H1 (cell line): ENCODE measurements around the gene RFFL. TPM values are rescaled to one million over a fixed set of nuclear protein-coding genes. Genes with fewer than 3 reads are reported as not detected.

Experiments
- CTCF ChIA-PET: fragments of 300-600 bp; sonication (Branson Sonifier 250); formaldehyde crosslinking; loops from one replicate; lab custom pipeline; 2021; ENCODE audit not compliant: partially characterized antibody; lab: Charles Lee
- POLR2A ChIA-PET: fragments of 300-600 bp; sonication (Branson Sonifier 250); formaldehyde crosslinking; loops from one replicate; lab custom pipeline; 2021; ENCODE audit warnings: inconsistent platforms; ENCODE audit not compliant: partially characterized antibody; lab: Charles Lee
- DNase-seq, 2 experiments: peaks; one replicate each; pipeline versions ENCODE4 v3.0.0 to v3.0.0-alpha.2; 2010 to 2022; ENCODE audit warnings: low spot score in 2 of 2, low read depth in 1 of 2, mixed read lengths in 1 of 2
- FAIRE-seq: peaks from 2 replicates; lab custom pipeline; 2011; peaks lifted over from hg19 to GRCh38; lab: Jason Lieb, UNC
- H2AFZ ChIP-seq: 2 replicates; pipeline ENCODE4 v1.8.1; 2012; ENCODE audit warnings: low read length, inconsistent platforms
- H2AK5ac ChIP-seq: 2 replicates; pipeline ENCODE4 v1.6.1; 2013; ENCODE audit warnings: low read depth, low read length
- H2BK120ac ChIP-seq: replicated peaks from 2 replicates; pipeline ENCODE3; 2013; ENCODE audit warnings: low read depth, low read length, inconsistent platforms
- H2BK12ac ChIP-seq: 2 replicates; pipeline ENCODE4 v1.6.1; 2013; ENCODE audit warnings: low read depth, low read length
- H2BK15ac ChIP-seq: 2 replicates; pipeline ENCODE4 v1.6.1; 2013; ENCODE audit warnings: low read length
- H2BK20ac ChIP-seq: 2 replicates; pipeline ENCODE4 v1.6.1; 2013; ENCODE audit warnings: low read length
- H2BK5ac ChIP-seq: 2 replicates; pipeline ENCODE4 v1.6.1; 2013; ENCODE audit warnings: low read depth, low read length
- H3K14ac ChIP-seq: 2 replicates; pipeline ENCODE4 v1.6.1; 2013; ENCODE audit warnings: inconsistent platforms; ENCODE audit not compliant: insufficient read length
- H3K18ac ChIP-seq: 2 replicates; pipeline ENCODE4 v1.6.1; 2013; ENCODE audit warnings: low read length; ENCODE audit errors: extremely low read depth
- H3K23ac ChIP-seq: 2 replicates; pipeline ENCODE4 v1.6.1; 2013; ENCODE audit warnings: inconsistent platforms; ENCODE audit not compliant: insufficient read length
- H3K23me2 ChIP-seq: 2 replicates; pipeline ENCODE4 v1.6.1; 2013; ENCODE audit warnings: low read depth, low read length
- H3K27ac ChIP-seq: 2 replicates; pipeline ENCODE4 v1.6.1; 2011; ENCODE audit warnings: low read depth, low read length, inconsistent platforms
- H3K27me3 ChIP-seq, 4 experiments: replicated peaks in 1 of 4; 1 replicate in 1 of 4; 2 replicates in 3 of 4; pipeline versions ENCODE4 v1.6.1 to v1.8.1; 2011 to 2013; ENCODE audit warnings: low read length in 3 of 4, mild to moderate bottlenecking in 3 of 4, inconsistent platforms in 2 of 4, mixed read lengths in 2 of 4, moderate library complexity in 1 of 4; ENCODE audit not compliant: control insufficient read depth in 3 of 4, insufficient read depth in 3 of 4; ENCODE audit errors: extremely low read depth in 1 of 4
- H3K36me3 ChIP-seq, 4 experiments: 2 replicates each; pipeline versions ENCODE4 v1.6.1 to v1.8.1; 2011 to 2013; ENCODE audit warnings: mild to moderate bottlenecking in 4 of 4, low read length in 3 of 4, moderate library complexity in 2 of 4, control low read depth in 1 of 4, inconsistent platforms in 1 of 4; ENCODE audit not compliant: insufficient read depth in 4 of 4, control insufficient read depth in 2 of 4
- H3K4ac ChIP-seq: replicated peaks from 2 replicates; pipeline ENCODE3; 2013; ENCODE audit warnings: low read length, low read depth, mixed read lengths, inconsistent platforms; ENCODE audit not compliant: insufficient read length
- H3K4me1 ChIP-seq, 4 experiments: replicated peaks in 1 of 4; 1 replicate in 1 of 4; 2 replicates in 3 of 4; pipeline versions ENCODE4 v1.6.1 to v1.8.1; 2011 to 2013; ENCODE audit warnings: low read length in 3 of 4, inconsistent platforms in 2 of 4, mixed read lengths in 1 of 4; ENCODE audit not compliant: insufficient read depth in 4 of 4, control insufficient read depth in 3 of 4
- H3K4me2 ChIP-seq, 2 experiments: 2 replicates each; pipeline versions ENCODE4 v1.6.1 to v1.8.1; 2011 to 2013; ENCODE audit warnings: low read depth in 2 of 2, low read length in 2 of 2, control low read depth in 1 of 2, inconsistent platforms in 1 of 2, mild to moderate bottlenecking in 1 of 2; ENCODE audit not compliant: insufficient read depth in 1 of 2
- H3K4me3 ChIP-seq, 4 experiments: fragments of 200-600, 300-600 bp in 1 of 4; sonication (generic), shearing (Covaris generic), sonication (Bioruptor Twin) in 1 of 4; 2 replicates each; pipeline versions ENCODE4 v1.5.1 to v1.8.1; 2011 to 2016; ENCODE audit warnings: low read length in 4 of 4, low read depth in 3 of 4, control low read depth in 2 of 4, inconsistent platforms in 2 of 4, mild to moderate bottlenecking in 2 of 4, mixed read lengths in 1 of 4, moderate library complexity in 1 of 4; ENCODE audit not compliant: insufficient read depth in 2 of 4; ENCODE audit errors: extremely low read depth in 1 of 4
- H3K56ac ChIP-seq: replicated peaks from 2 replicates; pipeline ENCODE3; 2013; ENCODE audit warnings: low read depth, mild to moderate bottlenecking, mixed read lengths, low read length, inconsistent platforms; ENCODE audit not compliant: insufficient read length
- H3K79me1 ChIP-seq: 2 replicates; pipeline ENCODE4 v1.6.1; 2013; ENCODE audit warnings: low read depth, low read length, control low read depth
- H3K79me2 ChIP-seq, 2 experiments: 2 replicates each; pipeline versions ENCODE4 v1.6.1 to v1.8.1; 2012 to 2013; ENCODE audit warnings: low read length in 2 of 2, mild to moderate bottlenecking in 2 of 2, inconsistent platforms in 1 of 2; ENCODE audit not compliant: insufficient read depth in 2 of 2, control insufficient read depth in 1 of 2
- H3K9ac ChIP-seq, 4 experiments: replicated peaks in 1 of 4; 1 replicate in 1 of 4; 2 replicates in 3 of 4; pipeline versions ENCODE4 v1.6.1 to v1.8.1; 2011 to 2013; ENCODE audit warnings: low read depth in 3 of 4, low read length in 3 of 4, control low read depth in 2 of 4, mild to moderate bottlenecking in 2 of 4, moderate library complexity in 2 of 4, inconsistent platforms in 1 of 4; ENCODE audit errors: extremely low read depth in 1 of 4
- H3K9me3 ChIP-seq, 2 experiments: 2 replicates each; pipeline versions ENCODE4 v1.6.1 to v1.8.1; 2012 to 2013; ENCODE audit warnings: mild to moderate bottlenecking in 2 of 2, moderate library complexity in 2 of 2, control low read depth in 1 of 2, inconsistent platforms in 1 of 2, low read depth in 1 of 2, low read length in 1 of 2, mixed read lengths in 1 of 2; ENCODE audit not compliant: insufficient read depth in 2 of 2
- H4K20me1 ChIP-seq, 2 experiments: replicated peaks in 1 of 2; 2 replicates each; pipeline versions ENCODE3 to v1.8.1; 2011 to 2013; ENCODE audit warnings: inconsistent platforms in 2 of 2, low read length in 2 of 2, mild to moderate bottlenecking in 1 of 2; ENCODE audit not compliant: insufficient read depth in 2 of 2, control insufficient read depth in 1 of 2
- H4K5ac ChIP-seq: 2 replicates; pipeline ENCODE4 v1.6.1; 2013; ENCODE audit warnings: low read length, low read depth, mixed read lengths, inconsistent platforms; ENCODE audit not compliant: insufficient read length
- H4K8ac ChIP-seq: 2 replicates; pipeline ENCODE4 v1.8.0; 2013; ENCODE audit warnings: mild to moderate bottlenecking, moderate library complexity, low read length, inconsistent platforms; ENCODE audit not compliant: insufficient read depth; ENCODE audit errors: extremely low read depth
- H4K91ac ChIP-seq: replicated peaks from 2 replicates; pipeline ENCODE3; 2013; ENCODE audit warnings: low read length, mixed read lengths, inconsistent platforms; ENCODE audit not compliant: insufficient read length
- RBBP5 ChIP-seq: IDR thresholded peaks from 2 replicates; pipeline ENCODE4 v1.7.1; 2012; ENCODE audit warnings: low read depth, mild to moderate bottlenecking, inconsistent platforms, low read length, moderate library complexity, borderline replicate concordance
- SUZ12 ChIP-seq: fragments of 200-600 bp; sonication (generic); IDR thresholded peaks from 2 replicates; pipeline ENCODE4 v1.6.1; 2012; ENCODE audit warnings: mild to moderate bottlenecking, inconsistent platforms, low read length, moderate library complexity, mixed read lengths
- WGBS, 2 experiments: shearing (Covaris generic) in 1 of 2; methylation state at CpG; one replicate each; pipeline versions ENCODE4 v1.1.6 to v1.1.7; 2013 to 2015; ENCODE audit warnings: low lambda C conversion rate in 2 of 2, mixed read lengths in 2 of 2, inconsistent platforms in 1 of 2, low coverage in 1 of 2, missing lambda C conversion rate in 1 of 2; ENCODE audit not compliant: insufficient replicate concordance in 2 of 2, insufficient coverage in 1 of 2, insufficient read length in 1 of 2; ENCODE audit errors: extremely low coverage in 1 of 2, missing lambda C conversion rate in 1 of 2; 5-methylcytosine and 5-hydroxymethylcytosine counted together
- polyA plus RNA-seq, 7 experiments: library from polyadenylated mRNA; depleted of rRNA in 3 of 7; stranded (reverse) in 5 of 7; unstranded in 2 of 7; fragments of >200 nt in 5 of 7; fragments of 200-250 nt in 2 of 7; gene quantifications; 1 replicate in 5 of 7; 2 replicates in 1 of 7; 4 replicates in 1 of 7; pipeline versions ENCODE4 v1.2.1 to v1.2.3, GENCODE V29; 2011 to 2013; ENCODE audit warnings: missing spikeins in 2 of 7, mixed read lengths in 2 of 7
- total RNA-seq: library from RNA; stranded (reverse); fragmentation: NEBNext Ultra II Directional; extraction: Animal tissue kit (Norgen Biotek cat#: 25700); gene quantifications from 2 replicates; pipeline ENCODE4 v1.2.1, GENCODE V29; 2021
- TF ChIP-seq, protein P1 (sequence below): IDR thresholded peaks from 2 replicates; pipeline ENCODE4 v1.6.1; 2011; ENCODE audit warnings: low read depth, mild to moderate bottlenecking, low read length; ENCODE audit not compliant: insufficient read depth

The RFFL gene
- total and polyA plus RNA-seq, 2 of the 8 experiments (the other 6 are each of a cell fraction or from before 2014, with no cell fraction given) = 14.0 to 24.5 TPM

DNA sequence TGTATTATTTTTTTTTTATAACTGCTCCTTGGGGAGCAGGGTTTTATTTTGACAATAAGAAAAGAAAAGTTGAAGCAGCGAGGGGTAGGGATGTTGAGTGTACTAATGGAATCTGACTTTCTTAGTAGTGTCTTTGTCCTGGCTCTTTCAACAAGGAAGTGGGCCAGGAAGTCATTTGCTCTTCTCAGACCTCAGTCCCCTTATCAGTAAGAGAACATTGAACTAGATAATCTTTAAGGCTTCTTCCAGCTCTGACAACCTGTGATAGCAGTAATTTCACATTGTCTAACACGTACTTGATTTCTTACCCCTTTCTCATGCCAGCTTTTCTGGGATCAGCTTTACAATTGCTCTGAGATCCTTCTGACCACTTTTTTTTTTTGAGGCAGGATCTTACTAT lies 74.9 kb downstream of the RFFL start:
- peaks cover 34 to 81% (median 63%) of the 10 kb centered on the region in 4 experiments for H3K36me3 ChIP-seq
- TF ChIP-seq RBBP5 (no peak), SUZ12 (no peak)
- TF ChIP-seq, protein P1, sequence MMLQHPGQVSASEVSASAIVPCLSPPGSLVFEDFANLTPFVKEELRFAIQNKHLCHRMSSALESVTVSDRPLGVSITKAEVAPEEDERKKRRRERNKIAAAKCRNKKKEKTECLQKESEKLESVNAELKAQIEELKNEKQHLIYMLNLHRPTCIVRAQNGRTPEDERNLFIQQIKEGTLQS = no peak

More for the DNA sequence above, 74.9 kb downstream of the RFFL start:
- Histone ChIP-seq H3K23ac (no peak overlapping the region), H4K8ac (no peak overlapping the region), H3K23me2 (no peaks in the 10 kb centered on the region), H2BK120ac (no peak overlapping the region), H3K4me2 (no peak overlapping the region), H3K79me2 (peaks cover 0 to 26% of the 10 kb centered on the region in 2 experiments; a peak in 2 of 4 replicates), H2BK5ac (no peak overlapping the region), H3K14ac (no peak overlapping the region), H3K9ac (no peak overlapping the region), H2AFZ (no peak overlapping the region), H2BK12ac (no peak overlapping the region), H2BK15ac (no peak overlapping the region), H2BK20ac (no peak overlapping the region), H3K79me1 (peaks cover 4% of the 10 kb centered on the region; the same call in 1 of the 2 replicates), H3K56ac (no peak overlapping the region), H3K27ac (no peak overlapping the region), H4K20me1 (peaks cover 6 to 14% of the 10 kb centered on the region in 2 experiments), H3K18ac (no peak overlapping the region), H3K4me3 (no peak overlapping the region), H4K91ac (no peak overlapping the region), H3K9me3 (no peaks in the 10 kb centered on the region), H3K4me1 (no peaks in the 10 kb centered on the region), H3K27me3 (no peaks in the 10 kb centered on the region), H3K4ac (no peak overlapping the region), H2AK5ac (no peak overlapping the region), H4K5ac (no peak overlapping the region)
- POLR2A ChIA-PET = interaction anchor here (0.7 to 6.3 kb wide), 6 partner anchors 9 to 130 kb away, joined by 3 to 44 read pairs (median 6); partner anchors contain the start of gene LIG3
- FAIRE-seq = no peak
- 96% methylated on average over 2 of the region's 2 CpGs; no CpG with 5 or more reads in 1 of the 2 experiments for WGBS, 2 experiments
- no peak for DNase-seq
- CTCF ChIA-PET = interaction anchor here (0.6 to 1.1 kb wide), 4 partner anchors 8 to 527 kb away, joined by 3 to 4 read pairs (median 4); no protein-coding TSS in a partner anchor
